Globus pallidus (tissue), 1 donor: ENCODE measurements around the gene ATAD1.
A peak's percentile ranks its signal among the peaks of the same experiment; 100 is the strongest.
"Not testable (repeated sequence)": the region's sequence is repeated elsewhere in the genome, so short reads cannot be mapped to it uniquely, and the experiment has no call there.

Experiments
- DNase-seq: peaks from one replicate; pipeline ENCODE4 v3.0.0-alpha.2; 2015; ENCODE audit warnings: low spot score

ATAD1 gene

DNA sequence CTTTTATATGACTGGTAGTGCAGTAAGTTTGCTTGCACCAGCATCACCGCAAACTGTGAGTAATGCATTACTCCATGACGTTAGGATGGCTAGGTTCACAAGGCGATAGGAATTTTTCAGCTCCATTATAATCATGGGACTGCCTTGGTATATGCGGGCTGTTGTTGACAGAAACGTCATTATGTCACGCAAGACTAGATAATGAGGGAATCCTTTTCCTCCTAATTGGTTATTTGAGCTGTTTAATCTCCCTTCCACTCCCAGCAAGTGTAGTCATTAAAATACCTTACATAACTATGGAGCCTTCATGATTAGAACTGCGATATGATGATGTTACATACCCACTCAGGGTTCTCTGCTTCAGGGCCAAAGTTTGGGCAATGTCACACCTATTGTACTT is 28.0 kb upstream of the ATAD1 start:
- DNase-seq: no peak

DNA sequence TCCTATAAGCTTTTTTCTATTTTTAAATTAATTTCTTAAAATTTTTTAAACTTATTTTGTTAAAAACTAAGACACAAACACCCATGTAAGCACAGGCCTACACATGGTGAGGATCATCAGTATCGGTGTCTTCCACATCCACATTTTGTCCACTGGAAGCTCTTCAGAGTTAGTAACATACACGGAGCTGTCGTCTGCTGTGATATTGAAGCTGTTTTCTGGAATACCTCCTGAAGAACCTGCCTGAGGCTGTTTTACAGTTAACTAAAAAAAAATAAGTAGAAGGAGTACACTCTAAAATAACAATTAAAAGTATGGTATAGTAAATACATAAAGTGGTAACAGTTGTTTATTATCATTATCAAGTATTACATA is 27.6 kb upstream of the ATAD1 start:
- DNase-seq: no peak

DNA sequence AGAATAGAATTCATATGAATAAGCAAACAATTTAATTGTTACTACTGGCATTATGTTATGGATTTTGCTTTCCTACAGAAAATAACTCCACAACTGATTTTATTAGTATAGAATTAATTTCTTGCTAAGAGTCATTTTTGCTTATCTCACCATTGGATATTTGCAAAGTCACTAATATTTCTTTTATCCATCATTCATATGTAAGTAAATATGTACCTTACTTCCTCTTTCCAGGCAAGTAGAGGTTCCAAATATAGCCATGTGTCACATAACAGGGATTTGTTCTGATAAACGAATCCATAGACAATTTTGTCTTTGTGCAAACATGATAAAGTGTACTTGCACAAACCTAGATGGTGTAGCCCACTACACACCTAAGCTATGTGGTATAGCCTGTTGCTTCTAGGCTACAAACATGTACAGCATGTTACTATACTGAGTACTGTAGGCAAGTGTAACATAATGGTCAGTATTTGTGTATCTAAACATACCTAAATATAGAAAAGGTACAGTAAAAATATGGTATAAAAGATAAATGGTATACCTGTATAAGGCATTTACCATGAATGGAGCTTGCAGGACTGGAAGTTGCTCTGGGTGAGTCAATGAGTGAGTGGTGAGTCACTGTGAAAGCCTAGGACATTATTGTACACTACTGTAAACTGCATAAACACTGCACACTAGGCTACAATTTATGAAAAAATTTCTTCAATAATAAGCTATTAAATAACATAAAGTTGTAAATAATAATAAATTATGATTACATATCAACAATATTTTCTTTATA is 27.0 kb upstream of the ATAD1 start:
- no peak for DNase-seq

GRCh38 chr10:87843714-87844113 is 25.7 kb upstream of the ATAD1 start:
- DNase-seq: no peak

- no peak for DNase-seq
Measured at GRCh38 chr10:87842776-87843497, 24.9 kb upstream of the ATAD1 start.

DNA sequence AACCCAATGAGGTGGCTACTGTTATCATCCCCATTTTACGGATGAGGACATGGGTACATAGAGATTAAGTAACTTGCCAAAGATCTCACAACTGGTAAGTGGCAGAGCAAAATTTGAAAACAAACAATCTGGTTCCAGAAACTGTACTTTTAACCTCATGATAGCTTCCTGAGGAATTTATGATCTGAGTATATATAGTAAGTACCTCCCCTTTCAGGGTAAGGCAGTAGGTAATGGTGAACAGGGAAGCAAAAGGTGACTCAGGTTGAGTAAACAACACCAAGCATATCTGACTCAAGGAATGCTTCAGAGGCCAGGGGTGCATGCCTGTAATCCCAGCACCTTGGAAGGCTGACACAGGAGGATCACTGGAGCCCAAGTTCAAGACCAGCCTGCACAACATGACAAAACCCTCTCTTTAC is 24.2 kb upstream of the ATAD1 start:
- DNase-seq: no peak

DNA sequence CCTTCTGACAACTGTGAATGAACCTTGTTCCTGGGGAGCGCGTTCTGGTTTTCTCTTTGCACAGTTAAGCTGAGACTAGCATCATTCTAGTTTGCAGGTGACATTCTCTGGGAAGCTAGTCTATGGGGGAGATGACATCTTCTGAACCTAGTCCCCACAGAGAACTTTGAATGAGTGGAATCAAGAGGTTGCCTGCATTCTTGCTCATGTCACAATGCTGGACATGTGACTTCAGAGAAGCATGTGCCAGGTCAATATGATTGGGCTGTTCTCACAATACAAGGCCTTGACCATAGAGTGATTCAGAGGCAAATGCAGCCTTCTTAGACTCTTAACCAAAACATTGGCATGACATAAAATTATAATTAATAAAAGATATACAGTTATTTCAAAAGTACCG is 23.2 kb upstream of the ATAD1 start:
- DNase-seq: no peak

DNA sequence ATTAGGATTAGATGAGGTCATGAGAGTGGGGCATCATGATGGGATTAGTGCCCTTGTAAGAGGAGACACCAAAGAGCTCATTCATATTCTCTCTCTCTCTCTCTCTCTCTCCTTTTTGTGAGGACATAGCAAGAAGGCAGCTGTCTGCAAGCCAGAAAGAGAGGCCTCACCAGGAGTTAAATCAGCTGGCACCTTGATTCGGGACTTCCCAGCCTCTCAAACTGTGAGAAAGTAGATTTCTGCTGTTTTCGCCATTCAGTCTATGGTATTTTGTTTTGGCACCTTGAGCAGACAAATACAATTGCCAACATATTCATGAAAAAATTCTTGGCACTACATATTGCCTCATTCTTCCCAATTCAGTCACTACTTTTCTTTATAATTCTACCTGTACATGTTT is 20.6 kb upstream of the ATAD1 start:
- no peak for DNase-seq

DNA sequence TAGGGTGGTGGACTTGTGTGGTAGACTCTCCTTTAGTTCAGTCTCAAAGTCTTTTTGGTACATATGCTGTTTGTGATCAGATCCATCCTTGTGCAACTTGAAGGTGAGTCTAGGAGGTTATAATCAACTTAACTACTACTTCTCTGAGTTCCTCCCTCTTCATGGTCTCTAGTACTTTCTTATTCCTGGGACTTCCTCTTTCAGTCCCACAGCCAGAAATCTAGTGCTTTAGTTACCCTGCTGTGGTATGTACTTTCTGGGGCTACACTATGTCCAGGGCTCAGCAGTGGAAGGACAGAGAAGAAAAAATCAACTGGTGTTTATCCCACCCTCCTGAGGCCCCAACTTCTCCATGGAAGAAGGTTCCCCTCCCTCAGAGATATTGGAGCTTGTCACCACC is 19.4 kb upstream of the ATAD1 start:
- peak; percentile 5 for DNase-seq

DNA sequence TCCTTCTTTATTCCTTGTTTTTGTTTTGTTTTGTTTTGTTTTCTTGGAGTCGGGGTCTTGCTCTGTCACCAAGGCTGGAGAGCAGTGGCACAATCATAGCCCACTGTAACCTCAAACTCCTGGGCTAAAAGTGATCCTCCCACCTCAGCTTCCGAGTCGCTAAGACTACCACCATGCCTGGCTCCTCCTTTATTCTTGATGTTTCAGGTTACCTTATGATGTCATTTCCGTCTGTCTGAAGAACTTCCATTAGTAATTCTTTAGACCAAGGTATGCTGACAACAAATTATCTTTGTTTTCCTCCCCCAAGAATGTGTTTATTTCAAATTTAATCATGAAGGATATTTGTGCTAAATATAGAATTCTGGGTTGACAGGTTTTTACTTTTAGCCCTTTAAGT is 18.1 kb upstream of the ATAD1 start:
- no peak for DNase-seq

- DNase-seq: no peak
Measured at GRCh38 chr10:87829986-87830729, 12.1 kb upstream of the ATAD1 start.

GRCh38 chr10:87829051-87829450 is 11.0 kb upstream of the ATAD1 start:
- not testable (repeated sequence) for DNase-seq

- no peak for DNase-seq
Measured at GRCh38 chr10:87827681-87828080, 9.7 kb upstream of the ATAD1 start.

GRCh38 chr10:87826653-87827052 is 8.6 kb upstream of the ATAD1 start:
- DNase-seq: no peak

GRCh38 chr10:87819289-87819585 is 1.2 kb upstream of the ATAD1 start:
- DNase-seq: no peak

GRCh38 chr10:87818505-87819288 is 671 bp upstream of the ATAD1 start:
- peak; percentile 18 for DNase-seq

GRCh38 chr10:87816898-87817608 is 973 bp downstream of the ATAD1 start:
- DNase-seq: no peak

DNA sequence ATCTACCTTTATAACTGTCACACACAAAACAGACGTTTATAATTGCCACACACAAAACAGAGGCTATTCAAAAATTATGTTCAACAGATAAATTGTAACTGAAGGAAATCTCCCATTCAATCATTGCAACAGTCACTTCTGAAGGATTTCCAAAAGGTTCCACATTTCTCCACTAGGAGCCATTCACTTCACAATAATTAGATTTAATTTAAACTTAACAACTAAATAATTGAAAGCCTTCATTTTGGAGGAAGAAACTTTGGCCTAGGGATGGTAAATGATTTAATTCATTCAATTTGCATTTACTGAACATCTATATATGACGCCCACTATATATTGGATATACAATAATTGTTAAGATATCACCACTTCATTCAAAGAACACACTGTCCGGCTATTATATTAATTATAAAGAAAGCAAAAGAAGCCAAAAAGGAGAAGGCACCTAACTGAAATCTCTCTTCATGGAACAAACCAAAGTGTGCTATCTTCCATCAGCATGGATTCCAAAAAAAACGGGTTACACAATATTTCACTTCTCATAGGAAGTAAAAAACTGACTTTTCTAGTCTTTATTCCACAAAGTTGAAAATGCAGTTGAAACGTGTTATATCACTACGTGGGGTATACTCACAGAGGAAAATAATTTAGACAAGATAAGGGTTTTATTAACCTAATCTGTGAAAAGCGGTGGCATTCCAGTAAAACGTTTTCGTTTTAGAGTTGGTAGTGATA is 1.7 kb downstream of the ATAD1 start:
- no peak for DNase-seq

DNA sequence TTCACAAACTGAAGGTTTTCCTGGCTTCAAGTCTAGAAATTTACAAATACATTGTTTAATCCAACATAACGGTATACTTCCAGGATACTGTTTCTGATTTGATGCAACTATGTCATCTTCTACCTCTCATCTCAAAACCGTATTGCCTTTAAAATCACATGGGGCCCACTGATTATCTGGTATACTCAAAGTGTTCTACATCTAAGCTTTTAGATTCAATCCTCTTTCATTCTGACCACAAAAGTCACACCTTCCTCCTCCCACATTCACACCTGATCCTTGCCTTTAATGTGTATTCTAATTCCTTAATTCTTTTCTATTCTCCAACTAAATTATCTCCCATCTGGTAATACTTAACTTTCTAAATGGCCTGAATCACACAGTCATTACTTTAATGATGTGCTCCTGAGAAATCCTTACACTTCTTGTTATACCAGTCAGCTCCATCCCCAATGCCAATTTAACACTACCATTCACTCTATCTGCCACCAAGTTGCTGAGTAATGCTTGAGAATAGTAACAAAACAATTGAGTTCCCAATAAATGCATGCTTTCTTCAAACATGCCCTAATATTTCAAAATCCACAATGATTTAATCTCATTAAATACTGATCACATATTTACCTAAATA is 13.0 kb downstream of the ATAD1 start:
- no peak for DNase-seq

GRCh38 chr10:87803831-87804230 is 14.2 kb downstream of the ATAD1 start:
- no peak for DNase-seq

DNA sequence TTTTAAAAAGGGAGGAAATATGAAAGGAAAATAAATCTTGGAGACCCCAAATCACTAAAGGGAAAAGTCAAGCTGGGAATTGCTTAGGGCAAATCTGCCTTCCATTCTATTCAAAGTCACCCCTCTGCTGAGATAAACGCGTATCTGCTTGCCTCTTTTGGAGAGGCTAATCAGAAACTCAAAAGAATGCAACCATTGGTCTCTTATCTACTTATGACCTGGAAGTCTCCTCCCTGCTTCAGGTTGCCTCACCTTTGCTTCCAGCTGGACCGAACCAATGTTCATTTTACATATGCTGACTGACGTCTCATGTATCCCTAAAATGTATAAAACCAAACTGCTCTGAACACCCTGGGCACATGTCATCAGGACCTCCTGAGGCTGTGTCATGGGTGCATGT is 14.7 kb downstream of the ATAD1 start:
- DNase-seq: no peak
